Smooth muscle cell (in vitro differentiated cells): ENCODE measurements around the gene CIAO2A. TPM values are rescaled to one million over a fixed set of nuclear protein-coding genes. Genes with fewer than 3 reads are reported as not detected.

ENCODE experiments used
- DNase-seq: peaks from one replicate; lab custom pipeline; 2025; ENCODE audit not compliant: unreplicated experiment; lab: John Stamatoyannopoulos, UW
- H2AFZ ChIP-seq: fragments of 200-600 bp; sonication (generic); 2 replicates; pipeline ENCODE4 v1.6.0; 2016; ENCODE audit warnings: antibody characterized with exemption, low read depth, mild to moderate bottlenecking
- H3F3A ChIP-seq: fragments of 200-600 bp; sonication (generic); 2 replicates; pipeline ENCODE4 v1.6.0; 2017; ENCODE audit warnings: antibody characterized with exemption, low read depth
- H3K27ac ChIP-seq: fragments of 200-600 bp; sonication (generic); 2 replicates; pipeline ENCODE4 v1.5.1; 2016; ENCODE audit warnings: low read depth, mild to moderate bottlenecking
- H3K27me3 ChIP-seq: fragments of 200-600 bp; sonication (generic); 2 replicates; pipeline ENCODE4 v1.6.1; 2016; ENCODE audit warnings: low read depth, mild to moderate bottlenecking
- H3K36me3 ChIP-seq: fragments of 200-600 bp; sonication (generic); 2 replicates; pipeline ENCODE4 v1.5.1; 2016; ENCODE audit warnings: low read depth
- H3K4me1 ChIP-seq: fragments of 200-600 bp; sonication (generic); 2 replicates; pipeline ENCODE4 v1.5.1; 2016; ENCODE audit warnings: low read depth
- H3K4me2 ChIP-seq: fragments of 200-600 bp; sonication (generic); 2 replicates; pipeline ENCODE4 v1.6.0; 2016; ENCODE audit warnings: mild to moderate bottlenecking
- H3K4me3 ChIP-seq: fragments of 200-600 bp; sonication (generic); 2 replicates; pipeline ENCODE4 v1.5.1; 2016; ENCODE audit warnings: mild to moderate bottlenecking
- H3K79me2 ChIP-seq: fragments of 200-600 bp; sonication (generic); 2 replicates; pipeline ENCODE4 v1.6.0; 2016; ENCODE audit warnings: low read depth, mild to moderate bottlenecking
- H3K9ac ChIP-seq: fragments of 200-600 bp; sonication (generic); 2 replicates; pipeline ENCODE4 v1.6.0; 2016; ENCODE audit warnings: low read depth
- H3K9me3 ChIP-seq: fragments of 200-600 bp; sonication (generic); replicated peaks from 2 replicates; pipeline ENCODE4 v1.5.1; 2016; ENCODE audit warnings: low read depth
- H4K20me1 ChIP-seq: fragments of 200-600 bp; sonication (generic); 2 replicates; pipeline ENCODE4 v1.6.0; 2016; ENCODE audit warnings: low read depth
- CTCF ChIP-seq: fragments of 200-600 bp; sonication (generic); IDR thresholded peaks from 2 replicates; pipeline ENCODE4 v1.5.1; 2017; ENCODE audit warnings: borderline replicate concordance, mild to moderate bottlenecking, antibody characterized with exemption; ENCODE audit not compliant: insufficient read depth, poor library complexity, severe bottlenecking
- WGBS: methylation state at CpG from one replicate; pipeline ENCODE4 v1.1.7; 2016; ENCODE audit warnings: low lambda C conversion rate; 5-methylcytosine and 5-hydroxymethylcytosine counted together
- polyA plus RNA-seq: library from polyadenylated mRNA; unstranded; fragments of >200 nt; fragmentation: Nextera tagmentation; extraction: Ambion mirVana; gene quantifications from 2 replicates; pipeline ENCODE4 v1.2.1, GENCODE V29; 2016
- total RNA-seq: library from RNA; depleted of rRNA; stranded (reverse); fragments of >200 nt; gene quantifications from 2 replicates; pipeline ENCODE4 v1.2.3, GENCODE V29; 2014

CIAO2A gene
- total and polyA plus RNA-seq, 2 experiments from 2014 or later = 110 to 123 TPM

GRCh38 chr15:64071931-64072765, 21.5 kb downstream of the CIAO2A start:
- Histone ChIP-seq H2AFZ (no peak overlapping the region), H4K20me1 (peaks cover 2% of the 10 kb centered on the region), H3K27ac (peak overlapping the region; percentile 60), H3K4me3 (no peak overlapping the region), H3K79me2 (no peaks in the 10 kb centered on the region), H3K27me3 (no peaks in the 10 kb centered on the region), H3F3A (no peaks in the 10 kb centered on the region), H3K36me3 (no peaks in the 10 kb centered on the region), H3K9me3 (no peaks in the 10 kb centered on the region), H3K4me1 (no peaks in the 10 kb centered on the region), H3K4me2 (no peak overlapping the region), H3K9ac (no peak overlapping the region)
- DNase-seq = no peak
- TF ChIP-seq CTCF = no peak
- 92% methylated on average over 4 of the region's 4 CpGs for WGBS

GRCh38 chr15:64070965-64071851, 22.4 kb downstream of the CIAO2A start:
- TF ChIP-seq CTCF = no peak
- no peak overlapping the region for H3K4me3 ChIP-seq
- H4K20me1 ChIP-seq = no peaks in the 10 kb centered on the region
- no peaks in the 10 kb centered on the region for H3K36me3 ChIP-seq
- no peak overlapping the region for H3K9ac ChIP-seq
- H2AFZ ChIP-seq = no peak overlapping the region
- H3K27ac ChIP-seq = peak overlapping the region; percentile 60
- no peaks in the 10 kb centered on the region for H3K27me3 ChIP-seq
- peak overlapping the region; percentile 5 for H3K4me2 ChIP-seq
- H3K79me2 ChIP-seq = no peaks in the 10 kb centered on the region
- H3K9me3 ChIP-seq = no peaks in the 10 kb centered on the region
- no peaks in the 10 kb centered on the region for H3K4me1 ChIP-seq
- WGBS = 57% methylated on average over 8 of the region's 8 CpGs
- no peak for DNase-seq
- no peaks in the 10 kb centered on the region for H3F3A ChIP-seq

GRCh38 chr15:64070106-64070505, 23.5 kb downstream of the CIAO2A start:
- Histone ChIP-seq H4K20me1 (no peaks in the 10 kb centered on the region), H3K9ac (no peak overlapping the region), H3K4me3 (no peak overlapping the region), H3K79me2 (no peaks in the 10 kb centered on the region), H3K27me3 (no peaks in the 10 kb centered on the region), H3F3A (no peaks in the 10 kb centered on the region), H3K27ac (no peak overlapping the region), H3K4me2 (no peak overlapping the region), H3K4me1 (no peaks in the 10 kb centered on the region), H2AFZ (no peak overlapping the region), H3K36me3 (no peaks in the 10 kb centered on the region), H3K9me3 (no peaks in the 10 kb centered on the region)
- DNase-seq = no peak
- 97% methylated on average over 3 of the region's 3 CpGs for WGBS
- TF ChIP-seq CTCF = no peak
